ENCODE measurements around the gene CSN3.

CSN3 gene

GRCh38 chr4:70277121-70277520 lies 34.7 kb downstream of the CSN3 start:
- no peak for DNase-seq
- in situ Hi-C loops (cut with HindIII; ENCODE audit: low pct_ligation_motif_present, low pct_unique_long_range_greater_than_20kb, low sequenced_read_pairs): no loop called here

- in situ Hi-C loops (cut with HindIII; ENCODE audit: low pct_ligation_motif_present, low pct_unique_long_range_greater_than_20kb, low sequenced_read_pairs): no loop called here
- DNase-seq: no peak
These were observed 38.2 kb downstream of the CSN3 start for GRCh38 chr4:70280567-70280966.

DNA sequence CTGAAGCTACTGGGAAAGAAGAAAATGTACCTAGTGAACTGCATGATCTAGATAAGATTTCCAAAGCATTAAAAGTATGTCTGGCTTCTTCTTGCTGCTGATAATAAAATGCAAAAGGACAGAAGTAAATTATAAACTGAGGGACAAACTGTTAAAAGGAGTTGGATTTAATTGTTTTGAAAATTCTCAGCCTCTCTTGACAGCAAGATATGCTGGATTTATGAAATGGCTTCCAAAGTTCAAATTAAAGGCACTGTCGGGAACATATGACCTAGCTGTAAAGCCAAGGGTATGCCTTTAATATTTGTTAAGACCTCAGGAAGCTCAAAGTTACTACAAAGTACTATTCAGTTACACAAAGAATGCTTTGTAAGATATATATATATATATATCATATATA lies 46.3 kb downstream of the CSN3 start:
- no peak for DNase-seq
- in situ Hi-C loops (cut with HindIII; ENCODE audit: low pct_ligation_motif_present, low pct_unique_long_range_greater_than_20kb, low sequenced_read_pairs): no loop called here

- in situ Hi-C loops (cut with HindIII; ENCODE audit: low pct_ligation_motif_present, low pct_unique_long_range_greater_than_20kb, low sequenced_read_pairs): no loop called here
- DNase-seq: no peak
These were observed 48.9 kb downstream of the CSN3 start for GRCh38 chr4:70291341-70291740.

DNA sequence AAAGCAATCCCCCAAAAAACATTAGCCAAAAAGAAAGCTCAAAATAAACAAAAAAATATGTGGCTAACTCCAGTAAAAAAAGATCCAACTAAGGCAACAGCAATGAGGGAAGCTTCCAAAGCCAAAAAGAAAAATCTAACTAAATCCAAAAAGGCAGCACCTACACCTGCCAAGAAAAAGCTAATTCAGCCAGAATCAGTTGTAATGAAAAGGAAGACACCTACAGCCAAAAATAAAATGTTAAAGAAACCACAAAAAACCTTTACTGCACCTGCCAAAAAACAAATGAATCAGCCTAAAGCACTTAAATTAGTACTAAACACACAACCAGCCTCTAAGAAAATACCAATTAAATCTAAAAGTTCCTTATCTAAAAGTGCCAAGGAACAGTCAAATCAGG lies 55.2 kb downstream of the CSN3 start:
- in situ Hi-C loops (cut with HindIII; ENCODE audit: low pct_ligation_motif_present, low pct_unique_long_range_greater_than_20kb, low sequenced_read_pairs): no loop called here
- DNase-seq: no peak

DNA sequence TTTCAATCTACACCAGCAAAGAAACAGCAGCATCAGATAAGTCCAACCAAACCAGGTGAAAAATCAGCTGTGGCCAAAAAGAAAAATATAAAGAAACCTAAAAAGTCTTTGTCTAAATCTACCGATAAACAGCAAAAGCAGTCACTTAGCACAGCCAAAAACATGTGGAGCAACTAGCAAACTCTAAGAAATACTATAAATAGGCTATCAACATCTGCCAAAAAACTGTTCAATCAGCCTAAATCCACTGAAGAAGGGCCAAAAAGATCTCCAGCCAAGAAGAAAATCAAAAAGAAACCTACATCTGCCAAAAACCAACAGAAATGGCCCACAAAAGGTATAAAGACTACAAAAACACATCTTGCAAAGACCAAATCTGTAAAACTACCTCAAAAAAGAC lies 55.7 kb downstream of the CSN3 start:
- DNase-seq: no peak

DNA sequence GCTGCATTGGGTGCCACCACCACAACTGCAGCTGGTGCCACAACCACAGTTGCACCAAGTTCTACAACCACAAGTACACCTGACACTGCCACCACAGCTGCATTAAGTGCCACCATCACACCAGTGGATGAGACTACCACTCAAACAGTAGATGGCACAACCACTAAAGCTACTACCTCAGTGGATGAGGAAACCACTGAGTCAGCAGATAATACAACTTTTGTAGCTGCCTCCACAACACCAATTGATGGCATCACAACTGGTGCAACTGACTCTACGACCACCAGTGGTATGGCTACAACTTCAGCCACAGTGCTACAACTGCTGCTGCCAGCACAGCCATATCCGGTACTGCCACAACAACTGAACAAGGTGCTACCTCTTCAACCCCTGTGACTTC lies 57.2 kb downstream of the CSN3 start:
- DNase-seq: no peak
- in situ Hi-C loops (cut with HindIII; ENCODE audit: low pct_ligation_motif_present, low pct_unique_long_range_greater_than_20kb, low sequenced_read_pairs): no loop called here

More for the DNA sequence above, 55.7 kb downstream of the CSN3 start:
- in situ Hi-C loops (cut with HindIII; ENCODE audit: low pct_ligation_motif_present, low pct_unique_long_range_greater_than_20kb, low sequenced_read_pairs): no loop called here

DNA sequence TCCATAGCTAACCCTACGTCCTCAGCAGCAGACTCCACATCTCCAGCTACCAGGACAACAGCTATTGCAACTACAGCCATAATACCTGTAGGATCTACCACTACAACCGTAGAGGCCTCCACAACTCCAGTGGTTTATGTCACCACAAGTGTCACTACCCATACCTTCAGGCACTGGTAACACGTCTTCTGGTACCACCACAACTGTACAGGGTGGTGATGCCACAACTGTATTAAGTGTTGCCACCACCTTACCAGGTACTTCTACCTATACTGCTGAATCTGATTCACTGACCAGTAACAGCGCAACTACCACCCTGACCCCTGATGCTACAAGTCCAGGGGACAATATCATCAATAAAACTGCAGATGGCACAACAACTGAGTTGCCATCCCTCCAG lies 57.8 kb downstream of the CSN3 start:
- in situ Hi-C loops (cut with HindIII; ENCODE audit: low pct_ligation_motif_present, low pct_unique_long_range_greater_than_20kb, low sequenced_read_pairs): no loop called here

More for the DNA sequence above, 57.8 kb downstream of the CSN3 start:
- DNase-seq: no peak

Measured in ACHN (cell line).